Transverse colon (tissue), 4 donors: ENCODE measurements around the gene PROX2.

Experiments used
- CTCF ChIP-seq, 5 experiments: fragments of 200-600 bp in 3 of 5; fragments of 450-650 bp in 2 of 5; sonication (generic) in 3 of 5; IDR thresholded peaks; 1 replicate in 2 of 5; 2 replicates in 3 of 5; pipeline ENCODE4 v1.5.1; 2016 to 2017; ENCODE audit warnings: antibody characterized with exemption in 5 of 5, inconsistent platforms in 3 of 5, mild to moderate bottlenecking in 2 of 5, moderate library complexity in 1 of 5
- EP300 ChIP-seq: sonication (generic); formaldehyde crosslinking; IDR thresholded peaks from one replicate; pipeline ENCODE4 v1.6.1; 2017; ENCODE audit warnings: antibody characterized with exemption, low read depth
- POLR2A ChIP-seq: fragments of 450-650 bp; IDR thresholded peaks from one replicate; pipeline ENCODE4 v1.6.1; 2016; ENCODE audit warnings: antibody characterized with exemption, mild to moderate bottlenecking, moderate library complexity
- POLR2AphosphoS5 ChIP-seq, 3 donors: sonication (generic); formaldehyde crosslinking; IDR thresholded peaks; one replicate each; pipeline ENCODE4 v1.6.1; 2016; ENCODE audit warnings: antibody characterized with exemption in 3 of 3

- TF ChIP-seq POLR2A (no peak), EP300 (no peak), POLR2AphosphoS5 (IDR thresholded peaks at IDR 0.05) (no peak), CTCF (IDR thresholded peaks at IDR 0.05) (no peak)
These were observed 22.7 kb upstream of the PROX2 start for GRCh38 chr14:74898694-74899093.
